Heart right ventricle (tissue), 16 donors: ENCODE measurements around the gene OSBPL9. TPM values are rescaled to one million over a fixed set of nuclear protein-coding genes. Genes with fewer than 3 reads are reported as not detected.

Source experiments
- ATAC-seq, 8 donors: fragments of 200-7000 bp; cut with Tn5 transposase; one replicate each; pipeline ENCODE4 v1.9.1; 2020; ENCODE audit warnings: mild to moderate bottlenecking in 8 of 8, moderate library complexity in 8 of 8, moderate number of reproducible peaks in 1 of 8
- DNase-seq, 2 donors: peaks; one replicate each; pipeline ENCODE4 v3.0.0-alpha.2; 2020
- H3K27ac ChIP-seq, 10 donors: fragments of 200-600 bp; sonication (generic) in 2 of 10; one replicate each; pipeline versions ENCODE4 v1.5.0 to v1.8.0; 2020 to 2022; ENCODE audit warnings: mild to moderate bottlenecking in 3 of 10
- H3K27me3 ChIP-seq, 7 donors: fragments of 200-600 bp; one replicate each; pipeline ENCODE4 v1.8.0; 2021 to 2022; ENCODE audit warnings: mild to moderate bottlenecking in 2 of 7
- H3K36me3 ChIP-seq, 9 donors: fragments of 200-600 bp; sonication (generic) in 1 of 9; one replicate each; pipeline versions ENCODE4 v1.5.0 to v1.8.0; 2020 to 2022; ENCODE audit warnings: mild to moderate bottlenecking in 2 of 9
- H3K4me1 ChIP-seq, 9 donors: fragments of 200-600 bp; sonication (generic) in 1 of 9; one replicate each; pipeline versions ENCODE4 v1.5.0 to v1.8.0; 2020 to 2022; ENCODE audit warnings: mild to moderate bottlenecking in 4 of 9
- H3K4me3 ChIP-seq, 10 donors: fragments of 200-600 bp; sonication (generic) in 2 of 10; one replicate each; pipeline versions ENCODE4 v1.5.0 to v1.8.0; 2020 to 2022; ENCODE audit warnings: mild to moderate bottlenecking in 7 of 10, moderate library complexity in 2 of 10
- H3K9me3 ChIP-seq, 11 donors: fragments of 200-600 bp in 10 of 11; sonication (generic) in 2 of 11; one replicate each; pipeline versions ENCODE4 v1.5.0 to v1.8.0; 2013 to 2022; ENCODE audit warnings: mild to moderate bottlenecking in 2 of 11, control low read depth in 1 of 11, moderate library complexity in 1 of 11
- WGBS, 2 donors: extraction: QIAGEN DNeasy Blood & Tissue Kit; methylation state at CpG; one replicate each; pipeline ENCODE4 v1.1.7; 2013; ENCODE audit warnings: inconsistent platforms in 1 of 2; 5-methylcytosine and 5-hydroxymethylcytosine counted together
- intact Hi-C, 10 donors: fragments of 100-400 bp; cut with DNase I; formaldehyde crosslinking; loops; one replicate each; pipeline versions ENCODE4 v1.11.1 to v1.14.2; 2022
- polyA plus RNA-seq, 2 donors: library from polyadenylated mRNA; stranded (reverse); fragments of 200-250 nt; gene quantifications; one replicate each; pipeline ENCODE4 v1.2.3, GENCODE V29; 2013
- total RNA-seq, 10 donors: library from RNA; stranded (reverse); fragmentation: NEBNext Ultra II Directional in 3 of 10; extraction: Animal tissue kit (Norgen Biotek cat#: 25700) in 3 of 10; gene quantifications; one replicate each; pipeline versions ENCODE4 v1.2.1 to v1.2.4, GENCODE V29; 2021 to 2023
- TF ChIP-seq, protein P1 (sequence below), 9 donors: fragments of 200-600 bp; sonication (generic) in 2 of 9; IDR thresholded peaks; one replicate each; pipeline versions ENCODE4 v1.5.0 to v1.8.0; 2021 to 2022; ENCODE audit warnings: antibody characterized with exemption in 9 of 9, mild to moderate bottlenecking in 5 of 9, moderate library complexity in 1 of 9
- donor health status: Arrhythmogenic right ventricular cardiomyopathy.
- donor health status: ischemic (EF 13 %, LVEDD 7.1; RV severe dilation, severe dysfunction).
- donor health status: healthy with polysubstance abuse.
- donor health status: DM: no; HTN: yes; CAD: no.
- donor health status: DM: no; HTN: no; CAD: no.
- donor health status: ischemic (EF 25% LVEDD 6.9; RV normal size, moderate dysfunction).
- donor health status: ischemic (EF 25% LVEDD 5.7; RV mildly dilated, moderate dysfunction).
- donor health status: healthy.
- donor health status: DM: yes; HTN: yes; CAD: no.
- donor health status: Ischemic cardiomyopathy.
- donor health status: ischemic (EF 35%, LVEDD 5.7; RV mildly dilated, moderate dysfunction).
- donor health status: nonischemic (EF 11% LVEDD 7.7; RV severe dilation, severe dysfunction).
- donor health status: DM: yes; HTN: yes; CAD: no.
- donor health status: PGD.
- donor health status: ischemic (EF 29% LVEDD 5.4; RV normal size, mild dysfunction).
- donor health status: nonischemic (EF 23%, LVEDD 6.1; RV moderate dilation, normal function).

Gene OSBPL9
- total and polyA plus RNA-seq, 12 donors: 32.5 to 82.9 (median 55.6) TPM

DNA sequence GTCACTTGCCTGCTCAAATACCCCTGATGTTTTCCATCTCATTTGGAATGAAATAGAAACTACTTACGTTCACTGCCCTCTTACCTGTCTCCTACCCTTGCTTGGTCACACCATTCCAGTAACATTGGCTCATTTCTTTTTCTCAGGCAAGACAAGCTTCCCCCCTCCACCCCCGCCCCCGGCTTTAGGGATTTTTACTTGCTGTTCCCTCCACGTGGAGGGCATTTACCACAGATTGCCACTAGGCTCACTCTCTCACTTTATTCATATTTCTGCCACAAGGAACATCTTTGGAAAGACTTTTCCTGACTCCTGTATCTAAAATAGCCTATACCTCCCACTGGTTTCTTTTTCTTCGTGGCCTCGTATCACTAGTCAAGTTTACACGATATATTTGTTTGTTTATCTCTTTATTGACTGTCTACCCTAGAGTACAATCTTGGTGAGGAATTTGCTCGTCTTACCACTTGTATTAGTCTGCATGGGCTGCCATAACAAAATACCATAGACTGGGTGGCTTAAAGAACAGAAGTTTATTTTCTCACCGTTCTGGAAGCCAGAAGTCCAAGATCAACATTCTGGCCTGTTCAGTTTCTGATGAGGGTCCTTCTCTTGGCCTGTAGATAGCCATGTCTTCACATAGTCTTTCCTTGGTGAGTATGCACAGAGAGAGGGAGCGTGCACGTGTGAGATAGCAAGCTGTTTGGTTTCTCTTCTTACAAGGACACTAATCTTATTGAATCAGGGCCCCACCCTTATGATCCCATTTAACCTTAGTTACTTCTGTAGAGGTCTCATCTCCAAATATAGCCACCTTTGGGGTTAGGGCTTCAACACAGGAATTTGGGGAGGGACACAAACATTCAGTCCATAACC, 135.4 kb downstream of the OSBPL9 start:
- no peak for ATAC-seq
- TF ChIP-seq, protein P1, sequence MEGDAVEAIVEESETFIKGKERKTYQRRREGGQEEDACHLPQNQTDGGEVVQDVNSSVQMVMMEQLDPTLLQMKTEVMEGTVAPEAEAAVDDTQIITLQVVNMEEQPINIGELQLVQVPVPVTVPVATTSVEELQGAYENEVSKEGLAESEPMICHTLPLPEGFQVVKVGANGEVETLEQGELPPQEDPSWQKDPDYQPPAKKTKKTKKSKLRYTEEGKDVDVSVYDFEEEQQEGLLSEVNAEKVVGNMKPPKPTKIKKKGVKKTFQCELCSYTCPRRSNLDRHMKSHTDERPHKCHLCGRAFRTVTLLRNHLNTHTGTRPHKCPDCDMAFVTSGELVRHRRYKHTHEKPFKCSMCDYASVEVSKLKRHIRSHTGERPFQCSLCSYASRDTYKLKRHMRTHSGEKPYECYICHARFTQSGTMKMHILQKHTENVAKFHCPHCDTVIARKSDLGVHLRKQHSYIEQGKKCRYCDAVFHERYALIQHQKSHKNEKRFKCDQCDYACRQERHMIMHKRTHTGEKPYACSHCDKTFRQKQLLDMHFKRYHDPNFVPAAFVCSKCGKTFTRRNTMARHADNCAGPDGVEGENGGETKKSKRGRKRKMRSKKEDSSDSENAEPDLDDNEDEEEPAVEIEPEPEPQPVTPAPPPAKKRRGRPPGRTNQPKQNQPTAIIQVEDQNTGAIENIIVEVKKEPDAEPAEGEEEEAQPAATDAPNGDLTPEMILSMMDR (IDR thresholded peaks at IDR 0.05): no peak
- H3K4me1 ChIP-seq: peaks cover 0 to 15% (median 8%) of the 10 kb centered on the region in 9 donors
- H3K36me3 ChIP-seq: peaks cover 0 to 89% (median 27%) of the 10 kb centered on the region in 9 donors
- H3K27me3 ChIP-seq: no peaks in the 10 kb centered on the region
- intact Hi-C loops: no loop called here
- WGBS, 2 donors: 91 to 97% methylated on average over 11 of the region's 11 CpGs
- H3K4me3 ChIP-seq: no peak overlapping the region
- no peak for DNase-seq
- H3K27ac ChIP-seq: no peak overlapping the region
- peaks cover 0 to 5% (median 0%) of the 10 kb centered on the region in 11 donors for H3K9me3 ChIP-seq

DNA sequence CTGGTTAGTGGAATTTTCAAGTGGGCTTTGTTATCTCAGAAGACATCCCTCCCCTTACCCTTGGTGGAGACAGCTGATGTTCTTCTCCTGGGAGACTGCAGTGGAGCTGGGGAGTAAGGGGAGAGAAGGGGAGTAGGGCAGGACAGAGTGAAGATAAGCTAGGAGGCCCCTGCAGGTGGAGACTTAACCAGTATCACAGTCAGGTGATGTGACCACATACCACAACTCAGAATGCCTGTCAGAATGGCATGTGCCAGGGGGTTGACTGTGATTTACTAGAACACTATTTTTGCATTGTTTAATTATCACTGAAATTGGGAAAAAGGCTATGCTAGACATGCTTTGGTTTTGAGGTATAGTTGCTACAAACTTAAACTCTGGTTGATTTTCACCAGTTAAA, 137.1 kb downstream of the OSBPL9 start:
- TF ChIP-seq, protein P1 (IDR thresholded peaks at IDR 0.05): no peak
- intact Hi-C loops: no loop called here
- Histone ChIP-seq H3K27ac (no peak overlapping the region), H3K9me3 (peaks cover 0 to 5% (median 0%) of the 10 kb centered on the region in 11 donors), H3K27me3 (no peaks in the 10 kb centered on the region), H3K4me3 (no peak overlapping the region), H3K4me1 (peaks cover 0 to 15% (median 9%) of the 10 kb centered on the region in 9 donors), H3K36me3 (peaks cover 0 to 72% (median 27%) of the 10 kb centered on the region in 9 donors)
- DNase-seq (no peak), ATAC-seq (peak in 2 of 8 donors; percentile 19 to 47)

DNA sequence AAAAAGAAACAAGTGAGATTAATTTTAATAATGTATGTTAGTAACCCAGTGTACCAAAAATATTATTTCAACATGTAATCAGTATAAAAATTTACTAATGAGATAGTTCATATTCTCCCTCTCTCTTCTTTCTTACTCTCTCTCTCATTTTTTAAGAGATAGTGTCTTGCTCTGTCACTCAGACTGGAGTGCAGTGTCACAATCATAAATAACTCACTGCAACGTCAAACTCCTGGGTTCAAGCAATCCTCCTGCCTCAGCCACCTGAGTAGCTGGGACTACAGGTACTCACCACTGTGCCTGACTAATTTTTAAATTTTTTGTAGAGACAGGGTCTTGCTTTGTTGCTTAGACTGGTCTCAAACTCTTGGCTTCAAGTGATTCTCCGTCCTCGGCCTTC, 137.8 kb downstream of the OSBPL9 start:
- ATAC-seq: no peak
- WGBS, 2 donors: 88 to 93% methylated on average over 3 of the region's 3 CpGs
- DNase-seq: no peak
- Histone ChIP-seq H3K4me1 (peaks cover 0 to 15% (median 9%) of the 10 kb centered on the region in 9 donors), H3K4me3 (no peak overlapping the region), H3K9me3 (peaks cover 0 to 5% (median 0%) of the 10 kb centered on the region in 11 donors), H3K36me3 (peaks cover 0 to 66% (median 24%) of the 10 kb centered on the region in 9 donors), H3K27me3 (no peaks in the 10 kb centered on the region), H3K27ac (no peak overlapping the region)
- intact Hi-C loops: no loop called here
- TF ChIP-seq, protein P1 (IDR thresholded peaks at IDR 0.05): no peak

DNA sequence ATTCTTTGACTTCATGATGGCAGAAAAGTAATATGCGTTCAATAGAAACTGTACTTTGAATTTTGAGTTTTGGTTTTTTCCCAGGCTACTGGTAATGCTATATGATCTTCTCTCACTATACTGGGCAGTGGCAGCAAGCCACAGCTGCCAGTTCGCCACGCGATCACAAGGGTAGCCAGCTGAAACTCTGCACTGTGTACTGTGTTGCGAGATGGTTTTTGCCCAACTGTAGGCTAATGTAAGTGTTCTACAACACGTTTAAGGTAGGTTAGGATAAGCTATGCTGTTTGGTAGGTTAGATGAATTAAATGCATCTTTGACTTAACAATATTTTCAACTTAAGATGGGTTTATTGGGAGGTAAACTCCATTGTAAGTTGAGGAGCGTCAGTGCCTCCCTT, 138.5 kb downstream of the OSBPL9 start:
- Histone ChIP-seq H3K36me3 (peaks cover 0 to 66% (median 19%) of the 10 kb centered on the region in 9 donors), H3K4me3 (no peak overlapping the region), H3K27ac (no peak overlapping the region), H3K4me1 (peaks cover 0 to 9% (median 4%) of the 10 kb centered on the region in 9 donors), H3K9me3 (peaks cover 0 to 5% (median 0%) of the 10 kb centered on the region in 11 donors), H3K27me3 (no peaks in the 10 kb centered on the region)
- WGBS, 2 donors: 97 to 99% methylated on average over 7 of the region's 7 CpGs
- TF ChIP-seq, protein P1 (IDR thresholded peaks at IDR 0.05): no peak
- no peak for DNase-seq
- intact Hi-C loops: no loop called here
- no peak for ATAC-seq
